ENCODE results near the gene TMEM203.
A peak's percentile ranks its signal among the peaks of the same experiment; 100 is the strongest.

The TMEM203 gene

GRCh38 chr9:137157618-137158415 is 47.6 kb downstream of the TMEM203 start:
- H3K4me3 ChIP-seq (ENCODE audit: low read length): no peak overlapping the region
- TF ChIP-seq CTCF (IDR thresholded peaks at IDR 0.05; ENCODE audit: insufficient read depth, low read depth, low read length, missing control alignments): no peak
- DNase-seq (ENCODE audit: low read depth): no peak

GRCh38 chr9:137156567-137157375 is 48.7 kb downstream of the TMEM203 start:
- peak; percentile 63 for DNase-seq (ENCODE audit: low read depth)

More at GRCh38 chr9:137156567-137157375, 48.7 kb downstream of the TMEM203 start:
- H3K4me3 ChIP-seq (ENCODE audit: low read length): peak overlapping the region; percentile 15
- TF ChIP-seq CTCF (IDR thresholded peaks at IDR 0.05; ENCODE audit: insufficient read depth, low read depth, low read length, missing control alignments): no peak
